AML-193 (cell line): ENCODE measurements around the gene IGSF11.
A peak's percentile ranks its signal among the peaks of the same experiment; 100 is the strongest.

Experiments used
- DNase-seq, 2 experiments: peaks; one replicate each; lab custom pipeline; 2025; lab: John Stamatoyannopoulos, UW

The IGSF11 gene

DNA sequence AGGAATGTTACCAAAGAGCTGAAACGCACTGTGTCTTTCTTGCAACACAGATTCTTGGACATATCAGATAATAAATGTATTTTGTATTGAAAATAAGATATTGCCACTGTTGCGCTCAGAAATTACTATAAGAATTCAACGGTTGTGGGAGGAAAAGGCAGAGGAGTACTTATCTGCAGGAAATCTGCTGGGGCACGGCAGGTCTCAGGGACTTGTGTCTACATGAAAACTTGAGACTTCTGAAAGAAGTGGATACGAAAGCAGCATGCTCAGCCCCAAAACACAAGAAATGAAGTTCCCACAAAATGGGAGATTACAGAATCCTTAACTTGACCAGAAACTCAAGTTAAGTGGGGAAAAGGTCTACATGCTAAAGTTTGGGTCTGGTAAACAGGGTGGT, 86.5 kb downstream of the IGSF11 start:
- DNase-seq, result no peak

DNA sequence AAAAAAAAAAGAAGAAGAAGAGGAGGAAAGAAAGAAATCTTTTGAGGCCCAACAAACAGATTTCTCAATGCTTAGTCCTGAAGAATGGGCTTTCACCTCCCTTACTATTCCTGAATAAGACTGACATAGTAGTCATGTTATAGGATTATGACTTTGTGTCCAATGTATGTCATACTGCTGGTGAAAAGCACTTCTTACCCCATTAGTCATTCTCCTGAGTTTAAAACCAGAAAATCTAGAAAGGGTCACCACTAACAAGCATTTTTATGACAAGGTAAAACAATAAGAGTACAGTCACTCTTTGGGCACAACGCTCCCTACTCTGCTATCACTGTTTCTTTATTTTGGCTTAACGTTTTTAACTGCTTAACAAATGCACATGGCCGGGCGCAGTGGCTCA, 88.2 kb downstream of the IGSF11 start:
- DNase-seq, result no peak

DNA sequence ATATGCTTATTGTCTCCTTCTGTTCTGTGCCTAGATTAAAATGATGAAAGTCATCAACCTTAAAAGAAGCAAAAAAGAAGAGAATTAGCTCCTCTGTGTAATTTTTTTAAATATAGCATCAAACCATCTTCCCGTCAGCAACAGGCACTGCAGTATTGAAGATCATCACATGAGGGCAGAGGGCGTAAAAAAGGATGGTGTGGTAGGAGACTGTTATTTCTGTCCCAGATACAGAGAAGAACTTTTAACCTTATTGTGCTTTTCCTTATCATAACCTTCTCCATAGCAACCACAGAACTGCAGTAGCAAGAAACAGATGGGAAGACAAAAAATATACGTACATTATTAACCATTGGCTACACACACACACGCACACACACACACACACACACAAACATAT, 88.8 kb downstream of the IGSF11 start:
- no peak for DNase-seq

DNA sequence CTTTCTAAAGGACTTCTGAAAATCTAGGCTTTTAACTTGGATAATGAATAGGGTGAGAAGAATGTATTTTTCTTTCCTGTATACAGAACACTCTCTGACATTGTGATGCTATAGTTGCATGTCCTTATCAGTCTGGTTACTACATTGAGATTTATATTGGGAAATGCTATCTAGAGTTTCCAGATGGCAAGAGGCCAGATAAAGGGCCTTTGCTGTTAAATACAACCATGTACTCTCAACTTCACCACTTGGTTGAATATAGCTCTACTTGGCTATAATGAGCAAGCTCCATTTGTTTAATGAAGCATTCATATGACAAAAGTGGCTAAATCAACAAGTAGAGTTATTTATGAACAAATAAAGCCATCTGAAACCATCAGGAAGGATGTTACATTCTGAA, 91.0 kb downstream of the IGSF11 start:
- DNase-seq, result no peak

DNA sequence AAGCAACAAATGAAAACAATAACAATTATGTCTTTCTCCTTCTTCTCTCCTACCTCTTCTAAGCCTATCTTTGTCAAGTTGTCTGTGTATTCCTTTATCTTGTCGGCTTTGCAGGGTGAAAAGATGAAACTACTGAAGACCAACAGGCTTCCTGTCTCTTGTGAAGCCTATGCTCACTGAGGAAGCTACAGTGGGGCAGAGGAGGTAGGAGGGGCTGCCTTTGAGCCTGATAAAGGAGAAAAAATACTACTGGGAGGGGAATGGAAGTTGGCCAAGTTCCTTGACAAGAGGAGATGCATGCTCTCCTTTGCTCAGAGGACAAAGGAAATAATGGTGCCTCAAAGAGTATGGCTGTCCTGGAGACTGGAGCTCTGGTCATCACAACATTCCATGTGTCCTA, 92.0 kb downstream of the IGSF11 start:
- DNase-seq, result no peak

DNA sequence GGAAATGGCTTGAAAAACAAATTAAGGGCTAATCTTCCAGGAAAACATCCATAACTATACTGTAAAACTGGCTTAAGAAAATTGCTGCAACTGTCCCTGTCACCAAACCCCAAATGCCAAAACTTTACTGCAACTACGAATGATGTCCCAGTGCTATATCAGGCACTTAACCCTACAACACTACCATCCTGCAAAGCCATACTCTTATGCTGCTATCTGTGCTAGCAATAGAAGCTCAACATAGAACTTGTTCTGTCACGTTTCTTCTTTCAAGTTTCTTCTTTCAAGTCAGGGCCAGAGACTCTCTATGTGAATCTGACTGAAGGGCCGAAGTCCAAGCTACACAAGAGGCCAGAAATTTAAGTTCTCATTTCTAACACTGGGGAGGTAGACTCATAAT, 92.5 kb downstream of the IGSF11 start:
- no peak for DNase-seq

DNA sequence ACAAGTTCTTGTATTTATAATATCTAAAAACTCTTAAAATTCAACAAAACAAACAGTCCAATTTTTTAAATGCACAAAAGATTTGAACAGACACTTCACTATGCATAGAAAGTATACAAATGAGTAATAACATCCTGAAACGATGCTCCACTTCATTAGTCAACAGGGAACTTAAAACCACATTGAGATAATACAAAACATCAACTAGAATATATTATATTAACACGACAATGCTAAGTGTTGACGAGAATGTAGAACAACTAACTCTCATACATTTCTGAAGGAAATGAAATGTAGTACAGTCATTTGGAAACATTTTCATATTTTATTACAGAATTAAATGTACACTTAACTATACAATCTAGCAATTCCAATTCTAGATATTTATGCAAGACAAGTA, 93.4 kb downstream of the IGSF11 start:
- DNase-seq, result no peak

DNA sequence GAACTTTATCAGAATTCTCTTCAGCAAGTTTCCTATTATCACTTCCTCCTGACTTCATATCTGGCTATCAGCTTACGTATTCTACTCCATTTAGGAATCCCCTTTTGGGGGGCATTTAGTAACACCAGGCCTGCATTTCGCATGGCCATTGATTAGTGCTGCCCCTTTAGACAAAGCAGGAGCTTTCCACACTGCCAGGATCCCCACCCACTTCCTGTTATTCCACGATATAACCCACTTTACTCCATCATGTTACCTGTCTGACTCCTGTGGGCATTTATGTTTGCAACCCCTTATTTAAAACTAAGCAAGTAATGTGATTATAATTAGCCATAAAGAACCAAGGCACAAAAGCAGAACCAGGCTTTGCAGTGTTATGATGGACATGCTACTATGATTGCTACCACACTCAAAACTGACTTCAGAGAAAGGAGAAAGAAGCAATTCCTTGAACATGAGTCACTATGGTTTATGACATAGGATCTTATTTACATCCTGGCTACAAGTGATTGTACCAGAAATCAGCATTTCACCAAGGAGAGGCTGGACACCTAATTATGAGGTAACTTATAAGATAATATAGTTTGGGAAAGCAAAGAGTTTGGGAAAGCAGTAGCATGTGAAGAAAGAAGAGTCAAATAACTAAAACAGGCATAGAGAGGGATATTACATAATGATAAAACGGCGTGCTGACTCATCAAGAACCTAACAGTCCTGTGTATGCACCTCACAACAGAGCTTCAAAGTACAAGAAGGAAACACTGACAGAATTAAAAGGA, 96.3 kb downstream of the IGSF11 start:
- DNase-seq, result no peak

DNA sequence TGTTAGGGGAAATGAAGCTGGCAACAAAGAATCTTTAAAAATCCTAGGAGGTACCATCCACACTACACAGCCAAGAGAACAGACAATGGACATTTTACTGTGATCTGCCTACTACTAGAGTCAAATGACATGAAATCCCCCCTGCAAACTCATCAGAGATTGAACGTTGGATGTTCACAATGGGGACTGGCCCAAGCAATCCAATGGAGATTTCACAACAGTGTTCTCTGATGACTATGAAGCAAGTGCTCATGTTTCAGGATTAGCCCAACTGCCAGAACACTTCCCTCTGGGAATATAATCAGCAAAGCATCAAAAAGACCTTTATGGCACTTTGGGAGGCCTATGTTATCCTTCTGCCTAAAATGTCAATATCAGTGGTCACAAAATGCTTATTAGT, 97.8 kb downstream of the IGSF11 start:
- DNase-seq, result no peak

DNA sequence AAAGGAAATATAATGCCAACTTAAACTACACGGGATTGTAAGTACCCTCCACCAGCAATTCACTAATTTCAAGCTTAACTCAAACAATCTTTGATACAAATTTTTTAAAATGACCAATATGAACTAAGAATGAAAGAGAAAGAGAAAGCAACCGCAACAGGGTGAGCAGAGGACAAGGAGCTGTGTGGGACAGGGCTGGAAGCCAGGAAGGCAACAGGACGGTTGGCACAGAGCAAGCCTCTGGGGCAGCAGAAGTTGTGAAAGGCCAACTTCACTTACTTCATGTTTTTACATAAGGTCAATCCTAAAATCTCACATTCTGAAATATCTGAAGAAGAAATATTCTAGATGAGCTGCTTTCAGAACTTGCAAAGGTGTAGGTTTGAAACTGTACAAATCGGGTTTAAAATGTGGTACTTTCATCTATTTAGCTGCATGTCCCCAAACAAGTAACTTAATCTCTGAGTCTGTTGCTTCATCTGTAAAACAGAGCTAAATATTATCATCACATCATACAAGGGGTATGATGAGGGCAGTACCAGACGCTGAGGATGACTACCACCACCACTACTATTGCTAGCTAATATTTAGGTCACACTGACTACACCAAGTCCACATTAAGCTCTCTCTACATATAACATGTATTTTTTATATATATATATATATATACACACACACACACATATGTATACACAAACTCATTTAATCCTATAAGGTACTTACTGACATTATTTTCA, 101.7 kb downstream of the IGSF11 start:
- peak; percentile 5 to 15 for DNase-seq

DNA sequence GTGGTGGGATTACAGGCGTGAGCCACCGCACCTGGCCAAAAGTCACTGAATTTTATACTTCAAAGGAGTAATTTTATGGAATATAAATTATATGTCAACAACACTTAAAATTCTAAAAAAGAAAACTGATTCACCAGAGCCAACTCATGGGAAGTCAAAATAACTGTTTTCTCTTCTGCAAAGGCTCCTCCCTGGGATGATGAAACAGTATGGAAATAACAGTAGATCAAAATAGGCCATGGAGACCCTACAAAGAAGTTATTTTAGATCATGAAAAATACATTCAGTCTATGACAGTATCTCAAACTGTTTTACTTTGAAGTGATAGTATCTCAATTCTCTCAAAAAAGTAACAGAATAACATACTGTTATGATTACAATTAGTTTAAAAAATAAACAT, 102.7 kb downstream of the IGSF11 start:
- no peak for DNase-seq

DNA sequence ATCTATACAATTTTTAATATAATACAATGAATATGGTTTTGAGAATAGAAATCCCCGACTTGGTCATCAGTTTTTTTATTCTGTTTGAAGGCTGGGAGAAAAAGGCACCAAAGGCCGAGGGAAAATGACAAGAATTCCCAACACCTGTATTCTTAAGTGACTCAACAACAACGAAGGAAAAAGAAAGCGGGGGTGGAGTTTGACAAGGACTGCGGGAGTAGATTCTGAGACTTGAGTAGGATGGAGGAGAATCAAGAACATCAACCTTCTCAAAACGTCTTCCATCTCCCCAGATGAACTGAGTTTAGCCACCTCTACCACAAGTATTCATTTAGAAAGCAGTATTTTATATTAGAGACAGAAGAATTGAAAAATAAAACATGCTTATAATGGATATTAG, 107.2 kb downstream of the IGSF11 start:
- no peak for DNase-seq

DNA sequence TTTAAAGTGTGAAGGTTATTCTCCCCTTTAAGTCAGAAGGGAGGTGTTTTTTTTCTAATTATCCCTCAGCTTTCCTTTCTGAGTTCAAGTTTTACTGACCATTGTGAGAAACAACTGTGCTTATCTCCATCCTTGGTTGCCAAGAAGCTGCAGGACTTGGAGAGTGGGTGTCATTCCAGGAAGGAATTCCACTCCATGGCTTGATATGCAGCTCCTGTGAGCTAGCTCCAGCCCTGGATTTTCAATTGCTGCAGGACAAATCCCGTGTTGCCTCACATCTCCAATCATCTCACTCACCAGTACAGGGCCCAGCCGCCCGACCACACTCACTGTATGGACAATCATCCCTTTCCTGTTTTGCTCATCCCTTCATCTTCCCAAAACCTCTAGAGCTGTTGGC, 122.5 kb downstream of the IGSF11 start:
- DNase-seq, result no peak

DNA sequence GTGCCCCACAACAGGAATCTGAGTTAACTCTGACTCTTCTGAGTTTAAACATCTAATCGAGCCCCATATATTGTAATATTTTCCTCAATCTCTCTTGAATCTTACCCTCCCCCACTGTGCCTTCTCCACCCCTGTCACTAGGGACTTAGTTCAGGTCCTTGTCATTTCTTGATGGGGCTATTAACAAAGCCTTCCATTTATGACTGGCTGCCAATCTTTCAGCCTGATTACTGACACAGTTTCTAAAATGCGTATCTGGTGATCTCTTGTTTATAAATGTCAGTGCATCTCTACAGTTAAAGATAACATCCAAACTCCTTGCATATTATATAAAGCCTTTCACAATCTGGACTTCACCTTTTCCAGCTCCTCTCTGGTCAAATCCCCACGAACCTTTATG, 124.3 kb downstream of the IGSF11 start:
- no peak for DNase-seq

DNA sequence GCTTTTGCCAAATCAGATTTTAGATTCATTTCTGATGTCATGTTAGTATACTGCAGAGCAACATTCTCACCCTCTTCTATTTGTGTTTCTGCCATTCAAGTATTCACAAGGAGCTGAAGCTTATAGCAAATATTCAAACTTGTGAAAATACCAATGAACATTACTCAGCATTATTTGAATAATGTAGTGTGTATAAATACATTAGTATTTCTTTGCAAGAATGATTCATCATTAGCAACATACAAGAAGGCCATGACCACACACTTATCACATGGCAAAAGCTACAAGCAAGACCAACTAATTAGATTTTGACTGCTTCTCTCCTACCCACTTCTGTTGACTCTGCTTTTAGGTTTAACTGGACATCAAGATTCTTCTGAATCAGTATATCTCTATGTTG, 124.9 kb downstream of the IGSF11 start:
- DNase-seq, result no peak

DNA sequence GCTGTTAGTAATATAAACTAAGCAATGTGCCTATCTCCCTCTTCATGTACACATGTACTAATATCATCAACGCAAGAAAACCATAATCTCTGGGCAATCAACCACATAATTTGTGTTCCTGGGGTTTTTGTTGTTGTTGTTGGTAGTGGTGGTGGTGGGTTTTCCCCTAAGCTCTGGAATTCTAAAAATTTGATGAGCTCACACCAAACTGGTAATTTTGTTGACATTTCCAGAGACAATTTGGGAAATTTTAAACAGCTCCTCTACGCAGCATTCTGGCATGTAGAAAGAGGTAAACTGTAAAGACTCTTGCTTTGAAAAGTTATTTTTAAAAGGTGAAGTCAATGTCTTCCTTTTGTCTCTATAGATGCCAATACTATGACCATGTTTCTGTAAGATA, 126.7 kb downstream of the IGSF11 start:
- no peak for DNase-seq

DNA sequence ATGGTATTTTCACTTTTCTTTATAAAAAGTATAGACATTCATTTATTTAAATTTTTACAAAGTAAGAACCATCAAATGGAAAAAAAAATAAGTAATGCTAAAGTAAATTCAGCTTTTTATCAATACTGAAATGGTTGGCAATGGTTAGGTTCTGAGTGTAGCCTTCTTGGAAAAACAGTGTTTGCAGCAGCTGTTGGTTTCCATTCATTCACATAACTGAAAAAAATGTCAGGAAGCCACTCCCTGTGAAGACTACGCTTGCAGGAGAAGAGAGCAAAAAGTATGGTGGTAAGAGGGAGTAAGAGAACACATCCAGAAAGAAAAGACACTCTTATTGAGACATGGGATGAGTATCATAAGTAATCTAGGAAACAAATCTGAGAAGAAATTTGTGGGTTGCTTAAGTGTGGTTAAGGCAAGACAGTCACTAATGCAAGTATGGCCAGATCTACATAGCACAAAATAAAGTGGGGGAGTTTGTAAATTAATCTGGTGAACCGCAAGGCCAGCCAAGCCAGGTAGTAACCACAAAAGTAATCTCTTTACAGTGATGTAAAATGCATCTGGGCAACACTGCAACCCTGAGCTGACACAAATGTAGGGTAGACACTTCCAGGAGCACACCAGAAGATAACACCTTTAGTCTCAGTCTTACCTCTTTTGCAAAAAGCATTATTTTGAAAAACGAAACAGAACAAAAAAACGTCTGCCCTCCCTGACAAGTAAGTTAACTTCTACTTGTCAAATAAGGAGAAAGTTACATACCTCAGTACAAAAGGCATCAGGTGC, 133.7 kb downstream of the IGSF11 start:
- DNase-seq, result no peak

DNA sequence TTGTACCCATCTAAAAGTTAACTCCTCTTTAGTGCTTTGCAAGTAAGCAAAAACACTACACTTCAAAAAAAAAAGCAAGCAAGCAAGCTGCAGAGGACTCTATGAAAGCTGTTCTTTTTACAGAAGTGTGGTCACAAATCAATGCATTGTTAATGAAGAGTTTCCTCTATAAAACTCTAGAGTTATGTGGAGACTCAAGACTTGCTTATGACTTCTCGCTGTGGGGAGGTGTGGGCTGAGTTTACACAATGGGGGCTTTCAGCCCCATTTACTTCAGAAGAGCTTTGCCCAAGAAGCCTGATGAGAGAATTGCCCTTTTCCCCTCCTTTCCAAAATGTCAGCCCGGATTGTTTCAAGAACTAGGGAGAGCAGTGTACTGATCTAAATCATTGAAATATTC, 144.4 kb downstream of the IGSF11 start:
- no peak for DNase-seq

DNA sequence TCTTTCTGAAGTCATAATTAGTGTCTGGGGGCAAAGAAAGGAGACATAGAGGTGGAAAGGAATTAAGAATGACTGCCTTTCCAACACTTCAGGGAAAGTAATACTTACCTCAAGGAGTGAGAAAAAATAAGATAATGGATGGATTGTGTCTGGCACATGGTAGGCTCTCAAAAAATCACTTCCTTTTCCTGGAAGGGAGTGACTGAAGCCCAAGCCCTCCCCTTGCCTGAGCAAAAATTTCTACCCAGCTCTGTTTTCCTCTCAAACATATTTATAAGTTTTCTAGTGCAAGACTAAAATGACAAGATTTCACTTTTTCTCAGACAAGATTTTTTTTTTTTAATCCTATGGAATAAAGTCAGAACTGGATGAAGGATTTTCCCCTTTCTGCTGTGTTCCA, 145.0 kb downstream of the IGSF11 start:
- DNase-seq, result no peak

DNA sequence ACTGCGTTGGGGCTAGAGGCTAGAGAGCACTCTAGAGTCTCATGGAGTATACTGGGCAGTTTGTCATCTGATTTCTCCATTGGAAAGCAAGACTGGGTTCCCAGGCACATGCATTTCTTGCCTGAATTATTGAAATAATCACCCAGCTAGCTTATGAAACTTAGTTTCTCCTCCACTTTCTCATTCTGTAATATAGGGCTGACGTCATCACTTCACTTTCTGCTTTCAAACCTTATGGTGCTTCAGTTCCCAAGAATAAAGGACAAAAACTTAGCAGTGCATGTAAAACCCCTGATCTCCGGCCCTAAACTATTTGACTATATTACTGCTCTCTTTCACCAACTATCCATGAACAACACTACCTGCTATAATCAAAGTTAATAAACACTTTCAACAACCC, 147.9 kb downstream of the IGSF11 start:
- no peak for DNase-seq

DNA sequence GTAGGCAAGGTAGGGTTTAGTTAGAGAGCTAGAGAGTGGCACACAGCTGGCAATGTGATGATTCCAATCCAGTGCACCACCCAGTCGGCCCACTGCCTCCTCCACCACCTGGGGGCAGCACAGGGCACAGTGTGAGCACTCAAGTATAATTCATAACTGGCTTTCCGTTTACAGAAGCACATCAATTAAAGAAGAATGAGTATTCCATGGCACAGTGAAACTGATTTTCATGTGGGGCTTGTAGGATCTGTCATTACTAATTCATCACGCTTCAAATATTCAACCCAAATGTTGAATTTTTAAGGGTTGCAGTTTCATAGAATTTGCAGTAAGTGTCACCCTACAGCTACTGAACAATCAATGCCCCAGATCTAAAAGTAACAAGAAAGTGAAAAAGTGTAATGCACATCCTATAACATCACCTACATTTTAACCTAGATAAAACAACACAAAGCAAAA, 149.9 kb downstream of the IGSF11 start:
- peak; percentile 34 to 58 for DNase-seq

DNA sequence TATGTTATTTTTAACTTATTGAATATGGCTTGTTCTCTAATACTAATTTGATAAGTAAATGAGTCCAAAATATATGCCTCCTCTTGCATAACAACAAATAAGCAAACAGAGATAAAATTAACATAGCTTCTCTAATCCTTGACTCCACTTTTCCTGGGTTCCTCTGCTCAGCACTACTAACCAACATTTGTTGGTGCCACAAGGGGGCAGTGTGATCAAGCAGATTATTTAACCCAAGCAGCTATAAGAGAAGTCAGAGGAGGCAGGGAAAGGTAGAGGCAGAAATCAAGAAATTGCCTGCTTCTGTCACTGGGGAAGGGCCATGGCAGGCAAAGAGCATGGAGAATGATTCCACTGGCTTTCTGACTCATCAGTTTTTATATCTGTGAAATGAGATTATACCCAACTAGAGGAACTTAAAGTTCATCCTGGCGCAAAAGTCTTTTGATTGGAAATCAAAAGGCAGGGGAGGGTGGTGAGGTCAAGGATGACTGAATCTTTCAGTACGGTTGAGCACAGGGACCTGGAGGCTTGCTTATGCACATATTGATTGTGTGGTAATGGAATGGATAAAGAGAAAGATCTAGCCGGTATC, 152.2 kb downstream of the IGSF11 start:
- DNase-seq, result peak; percentile 63
